H1 (cell line): ENCODE data around the gene SCN10A. TPM values are rescaled to one million over a fixed set of nuclear protein-coding genes. Genes with fewer than 3 reads are reported as not detected.

Experiments
- CTCF ChIA-PET: fragments of 300-600 bp; sonication (Branson Sonifier 250); formaldehyde crosslinking; loops from one replicate; lab custom pipeline; 2021; ENCODE audit not compliant: partially characterized antibody; lab: Charles Lee
- POLR2A ChIA-PET: fragments of 300-600 bp; sonication (Branson Sonifier 250); formaldehyde crosslinking; loops from one replicate; lab custom pipeline; 2021; ENCODE audit warnings: inconsistent platforms; ENCODE audit not compliant: partially characterized antibody; lab: Charles Lee
- DNase-seq, 2 experiments: peaks; one replicate each; pipeline versions ENCODE4 v3.0.0 to v3.0.0-alpha.2; 2010 to 2022; ENCODE audit warnings: low spot score in 2 of 2, low read depth in 1 of 2, mixed read lengths in 1 of 2
- FAIRE-seq: peaks from 2 replicates; lab custom pipeline; 2011; peaks lifted over from hg19 to GRCh38; lab: Jason Lieb, UNC
- H2AFZ ChIP-seq: 2 replicates; pipeline ENCODE4 v1.8.1; 2012; ENCODE audit warnings: low read length, inconsistent platforms
- H2AK5ac ChIP-seq: 2 replicates; pipeline ENCODE4 v1.6.1; 2013; ENCODE audit warnings: low read depth, low read length
- H2BK120ac ChIP-seq: replicated peaks from 2 replicates; pipeline ENCODE3; 2013; ENCODE audit warnings: low read depth, low read length, inconsistent platforms
- H2BK12ac ChIP-seq: 2 replicates; pipeline ENCODE4 v1.6.1; 2013; ENCODE audit warnings: low read depth, low read length
- H2BK15ac ChIP-seq: 2 replicates; pipeline ENCODE4 v1.6.1; 2013; ENCODE audit warnings: low read length
- H2BK20ac ChIP-seq: 2 replicates; pipeline ENCODE4 v1.6.1; 2013; ENCODE audit warnings: low read length
- H2BK5ac ChIP-seq: 2 replicates; pipeline ENCODE4 v1.6.1; 2013; ENCODE audit warnings: low read depth, low read length
- H3K14ac ChIP-seq: 2 replicates; pipeline ENCODE4 v1.6.1; 2013; ENCODE audit warnings: inconsistent platforms; ENCODE audit not compliant: insufficient read length
- H3K18ac ChIP-seq: 2 replicates; pipeline ENCODE4 v1.6.1; 2013; ENCODE audit warnings: low read length; ENCODE audit errors: extremely low read depth
- H3K23ac ChIP-seq: 2 replicates; pipeline ENCODE4 v1.6.1; 2013; ENCODE audit warnings: inconsistent platforms; ENCODE audit not compliant: insufficient read length
- H3K23me2 ChIP-seq: 2 replicates; pipeline ENCODE4 v1.6.1; 2013; ENCODE audit warnings: low read depth, low read length
- H3K27ac ChIP-seq: 2 replicates; pipeline ENCODE4 v1.6.1; 2011; ENCODE audit warnings: low read depth, low read length, inconsistent platforms
- H3K27me3 ChIP-seq, 4 experiments: replicated peaks in 1 of 4; 1 replicate in 1 of 4; 2 replicates in 3 of 4; pipeline versions ENCODE4 v1.6.1 to v1.8.1; 2011 to 2013; ENCODE audit warnings: low read length in 3 of 4, mild to moderate bottlenecking in 3 of 4, inconsistent platforms in 2 of 4, mixed read lengths in 2 of 4, moderate library complexity in 1 of 4; ENCODE audit not compliant: control insufficient read depth in 3 of 4, insufficient read depth in 3 of 4; ENCODE audit errors: extremely low read depth in 1 of 4
- H3K36me3 ChIP-seq, 4 experiments: 2 replicates each; pipeline versions ENCODE4 v1.6.1 to v1.8.1; 2011 to 2013; ENCODE audit warnings: mild to moderate bottlenecking in 4 of 4, low read length in 3 of 4, moderate library complexity in 2 of 4, control low read depth in 1 of 4, inconsistent platforms in 1 of 4; ENCODE audit not compliant: insufficient read depth in 4 of 4, control insufficient read depth in 2 of 4
- H3K4ac ChIP-seq: replicated peaks from 2 replicates; pipeline ENCODE3; 2013; ENCODE audit warnings: low read length, low read depth, mixed read lengths, inconsistent platforms; ENCODE audit not compliant: insufficient read length
- H3K4me1 ChIP-seq, 4 experiments: replicated peaks in 1 of 4; 1 replicate in 1 of 4; 2 replicates in 3 of 4; pipeline versions ENCODE4 v1.6.1 to v1.8.1; 2011 to 2013; ENCODE audit warnings: low read length in 3 of 4, inconsistent platforms in 2 of 4, mixed read lengths in 1 of 4; ENCODE audit not compliant: insufficient read depth in 4 of 4, control insufficient read depth in 3 of 4
- H3K4me2 ChIP-seq, 2 experiments: 2 replicates each; pipeline versions ENCODE4 v1.6.1 to v1.8.1; 2011 to 2013; ENCODE audit warnings: low read depth in 2 of 2, low read length in 2 of 2, control low read depth in 1 of 2, inconsistent platforms in 1 of 2, mild to moderate bottlenecking in 1 of 2; ENCODE audit not compliant: insufficient read depth in 1 of 2
- H3K4me3 ChIP-seq, 4 experiments: fragments of 200-600, 300-600 bp in 1 of 4; sonication (generic), shearing (Covaris generic), sonication (Bioruptor Twin) in 1 of 4; 2 replicates each; pipeline versions ENCODE4 v1.5.1 to v1.8.1; 2011 to 2016; ENCODE audit warnings: low read length in 4 of 4, low read depth in 3 of 4, control low read depth in 2 of 4, inconsistent platforms in 2 of 4, mild to moderate bottlenecking in 2 of 4, mixed read lengths in 1 of 4, moderate library complexity in 1 of 4; ENCODE audit not compliant: insufficient read depth in 2 of 4; ENCODE audit errors: extremely low read depth in 1 of 4
- H3K56ac ChIP-seq: replicated peaks from 2 replicates; pipeline ENCODE3; 2013; ENCODE audit warnings: low read depth, mild to moderate bottlenecking, mixed read lengths, low read length, inconsistent platforms; ENCODE audit not compliant: insufficient read length
- H3K79me1 ChIP-seq: 2 replicates; pipeline ENCODE4 v1.6.1; 2013; ENCODE audit warnings: low read depth, low read length, control low read depth
- H3K79me2 ChIP-seq, 2 experiments: 2 replicates each; pipeline versions ENCODE4 v1.6.1 to v1.8.1; 2012 to 2013; ENCODE audit warnings: low read length in 2 of 2, mild to moderate bottlenecking in 2 of 2, inconsistent platforms in 1 of 2; ENCODE audit not compliant: insufficient read depth in 2 of 2, control insufficient read depth in 1 of 2
- H3K9ac ChIP-seq, 4 experiments: replicated peaks in 1 of 4; 1 replicate in 1 of 4; 2 replicates in 3 of 4; pipeline versions ENCODE4 v1.6.1 to v1.8.1; 2011 to 2013; ENCODE audit warnings: low read depth in 3 of 4, low read length in 3 of 4, control low read depth in 2 of 4, mild to moderate bottlenecking in 2 of 4, moderate library complexity in 2 of 4, inconsistent platforms in 1 of 4; ENCODE audit errors: extremely low read depth in 1 of 4
- H3K9me3 ChIP-seq, 2 experiments: 2 replicates each; pipeline versions ENCODE4 v1.6.1 to v1.8.1; 2012 to 2013; ENCODE audit warnings: mild to moderate bottlenecking in 2 of 2, moderate library complexity in 2 of 2, control low read depth in 1 of 2, inconsistent platforms in 1 of 2, low read depth in 1 of 2, low read length in 1 of 2, mixed read lengths in 1 of 2; ENCODE audit not compliant: insufficient read depth in 2 of 2
- H4K20me1 ChIP-seq, 2 experiments: replicated peaks in 1 of 2; 2 replicates each; pipeline versions ENCODE3 to v1.8.1; 2011 to 2013; ENCODE audit warnings: inconsistent platforms in 2 of 2, low read length in 2 of 2, mild to moderate bottlenecking in 1 of 2; ENCODE audit not compliant: insufficient read depth in 2 of 2, control insufficient read depth in 1 of 2
- H4K5ac ChIP-seq: 2 replicates; pipeline ENCODE4 v1.6.1; 2013; ENCODE audit warnings: low read length, low read depth, mixed read lengths, inconsistent platforms; ENCODE audit not compliant: insufficient read length
- H4K8ac ChIP-seq: 2 replicates; pipeline ENCODE4 v1.8.0; 2013; ENCODE audit warnings: mild to moderate bottlenecking, moderate library complexity, low read length, inconsistent platforms; ENCODE audit not compliant: insufficient read depth; ENCODE audit errors: extremely low read depth
- H4K91ac ChIP-seq: replicated peaks from 2 replicates; pipeline ENCODE3; 2013; ENCODE audit warnings: low read length, mixed read lengths, inconsistent platforms; ENCODE audit not compliant: insufficient read length
- EP300 ChIP-seq, 2 experiments: IDR thresholded peaks; 1 replicate in 1 of 2; 2 replicates in 1 of 2; pipeline ENCODE4 v1.6.1; 2011 to 2012; ENCODE audit warnings: low read depth in 2 of 2, low read length in 2 of 2, mild to moderate bottlenecking in 2 of 2, borderline replicate concordance in 1 of 2, inconsistent platforms in 1 of 2, moderate library complexity in 1 of 2
- HDAC6 ChIP-seq: IDR thresholded peaks from one replicate; pipeline ENCODE4 v1.7.1; 2012; ENCODE audit warnings: low read depth, mild to moderate bottlenecking, inconsistent platforms, low read length, moderate library complexity
- JUND ChIP-seq: IDR thresholded peaks from 2 replicates; pipeline ENCODE4 v1.6.1; 2011; ENCODE audit warnings: mild to moderate bottlenecking, improper control_type of control experiment, low read length
- WGBS, 2 experiments: shearing (Covaris generic) in 1 of 2; methylation state at CpG; one replicate each; pipeline versions ENCODE4 v1.1.6 to v1.1.7; 2013 to 2015; ENCODE audit warnings: low lambda C conversion rate in 2 of 2, mixed read lengths in 2 of 2, inconsistent platforms in 1 of 2, low coverage in 1 of 2, missing lambda C conversion rate in 1 of 2; ENCODE audit not compliant: insufficient replicate concordance in 2 of 2, insufficient coverage in 1 of 2, insufficient read length in 1 of 2; ENCODE audit errors: extremely low coverage in 1 of 2, missing lambda C conversion rate in 1 of 2; 5-methylcytosine and 5-hydroxymethylcytosine counted together
- polyA plus RNA-seq, 7 experiments: library from polyadenylated mRNA; depleted of rRNA in 3 of 7; stranded (reverse) in 5 of 7; unstranded in 2 of 7; fragments of >200 nt in 5 of 7; fragments of 200-250 nt in 2 of 7; gene quantifications; 1 replicate in 5 of 7; 2 replicates in 1 of 7; 4 replicates in 1 of 7; pipeline versions ENCODE4 v1.2.1 to v1.2.3, GENCODE V29; 2011 to 2013; ENCODE audit warnings: missing spikeins in 2 of 7, mixed read lengths in 2 of 7
- total RNA-seq: library from RNA; stranded (reverse); fragmentation: NEBNext Ultra II Directional; extraction: Animal tissue kit (Norgen Biotek cat#: 25700); gene quantifications from 2 replicates; pipeline ENCODE4 v1.2.1, GENCODE V29; 2021
- TF ChIP-seq, protein P1 (sequence below): IDR thresholded peaks from 2 replicates; pipeline ENCODE4 v1.6.1; 2012; ENCODE audit warnings: inconsistent platforms

SCN10A gene
- total and polyA plus RNA-seq, 2 of the 8 experiments (the other 6 are each of a cell fraction or from before 2014, with no cell fraction given) = not detected

DNA sequence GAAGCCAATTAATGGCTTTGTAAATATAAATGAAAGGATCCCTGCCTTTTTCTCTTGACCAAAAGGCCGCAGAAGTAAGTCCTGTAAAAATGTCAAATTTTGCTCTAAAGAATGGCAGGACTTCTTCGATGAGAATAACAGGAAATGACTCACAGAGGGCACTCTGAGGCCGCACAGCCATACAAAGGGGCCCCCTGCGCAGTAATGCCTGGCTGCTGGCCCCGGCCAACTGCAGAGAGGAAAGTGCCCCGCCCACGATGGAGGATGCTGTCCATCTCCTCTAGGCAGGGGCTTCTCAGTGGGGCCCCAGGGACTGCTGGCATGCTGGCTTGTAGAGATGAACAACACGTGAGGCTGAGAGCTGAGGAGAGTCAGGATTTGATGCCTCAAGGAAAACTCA lies 18.1 kb upstream of the SCN10A start:
- no peaks in the 10 kb centered on the region for H4K20me1 ChIP-seq
- no peak overlapping the region for H3K18ac ChIP-seq
- no peak overlapping the region for H4K8ac ChIP-seq
- H3K4me3 ChIP-seq = no peak overlapping the region
- no peaks in the 10 kb centered on the region for H3K9me3 ChIP-seq
- CTCF ChIA-PET = interaction anchor here (1.3 to 2.5 kb wide), 3 partner anchors 10 to 95 kb away, joined by 4 to 9 read pairs (median 9); no protein-coding TSS in a partner anchor
- H2BK20ac ChIP-seq = no peak overlapping the region
- no peak overlapping the region for H2BK15ac ChIP-seq
- DNase-seq (peak; percentile 25 to 60), FAIRE-seq (no peak)
- WGBS, 2 experiments = 39% methylated on average over 8 of the region's 8 CpGs; no CpG with 5 or more reads in 1 of the 2 experiments
- POLR2A ChIA-PET = interaction anchor here (1.5 kb wide), 1 partner anchor 8 kb away, joined by 3 read pairs; no protein-coding TSS in a partner anchor
- no peak overlapping the region for H3K4ac ChIP-seq
- H3K9ac ChIP-seq = no peak overlapping the region
- H4K5ac ChIP-seq = no peak overlapping the region
- H4K91ac ChIP-seq = no peak overlapping the region
- H3K23ac ChIP-seq = no peak overlapping the region
- no peak overlapping the region for H3K27ac ChIP-seq
- peak overlapping the region; percentile 60; the same call in 1 of the 2 replicates for H2BK12ac ChIP-seq
- H2BK120ac ChIP-seq = no peak overlapping the region
- peak overlapping the region in 1 of 2 experiments; percentile 8; a peak in 1 of 4 replicates for H3K4me2 ChIP-seq
- H2AK5ac ChIP-seq = no peak overlapping the region
- H3K36me3 ChIP-seq = no peaks in the 10 kb centered on the region
- H2AFZ ChIP-seq = no peak overlapping the region
- no peaks in the 10 kb centered on the region for H3K79me2 ChIP-seq
- H3K14ac ChIP-seq = no peak overlapping the region
- H3K27me3 ChIP-seq = no peaks in the 10 kb centered on the region; a peak in 1 of 7 replicates
- H3K4me1 ChIP-seq = peaks cover 4 to 17% (median 7%) of the 10 kb centered on the region in 4 experiments; a peak in 6 of 7 replicates
- no peaks in the 10 kb centered on the region for H3K79me1 ChIP-seq
- no peak overlapping the region for H3K56ac ChIP-seq
- no peak overlapping the region for H2BK5ac ChIP-seq
- TF ChIP-seq, protein P1, sequence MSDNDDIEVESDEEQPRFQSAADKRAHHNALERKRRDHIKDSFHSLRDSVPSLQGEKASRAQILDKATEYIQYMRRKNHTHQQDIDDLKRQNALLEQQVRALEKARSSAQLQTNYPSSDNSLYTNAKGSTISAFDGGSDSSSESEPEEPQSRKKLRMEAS = peak; percentile 35; the same call in 1 of the 2 replicates
- TF ChIP-seq HDAC6 = no peak
- TF ChIP-seq JUND = peak; percentile 75; the same call in 1 of the 2 replicates
- TF ChIP-seq EP300 (IDR thresholded peaks at IDR 0.05; ENCODE audit: borderline replicate concordance in 1 of 2, low read depth in 2 of 2, low read length in 2 of 2) = peak in 1 of 2 experiments; percentile 53; a peak in 1 of 3 replicates
- H3K23me2 ChIP-seq = no peaks in the 10 kb centered on the region
